Small intestine (tissue), 7 donors: ENCODE results near the gene ETV4. TPM values are rescaled to one million over a fixed set of nuclear protein-coding genes. Genes with fewer than 3 reads are reported as not detected.

Experiments used
- DNase-seq, 2 donors: peaks; one replicate each; pipeline versions ENCODE4 v3.0.0 to v3.0.0-alpha.2; 2013
- FAIRE-seq: peaks from 2 replicates; lab custom pipeline; 2012; peaks lifted over from hg19 to GRCh38; lab: Jason Lieb, UNC
- H3K27ac ChIP-seq, 3 donors: one replicate each; pipeline ENCODE4 v1.5.1; 2013; ENCODE audit warnings: low read length in 2 of 3, mild to moderate bottlenecking in 2 of 3, control low read depth in 1 of 3, inconsistent platforms in 1 of 3, low read depth in 1 of 3, moderate library complexity in 1 of 3
- H3K27me3 ChIP-seq, 3 donors: one replicate each; pipeline ENCODE4 v1.6.1; 2013; ENCODE audit warnings: low read length in 3 of 3, inconsistent platforms in 1 of 3; ENCODE audit not compliant: control insufficient read depth in 3 of 3, insufficient read depth in 3 of 3
- H3K36me3 ChIP-seq, 3 donors: one replicate each; pipeline ENCODE4 v1.6.1; 2013; ENCODE audit warnings: low read length in 3 of 3, inconsistent platforms in 1 of 3, low read depth in 1 of 3, mild to moderate bottlenecking in 1 of 3, moderate library complexity in 1 of 3; ENCODE audit not compliant: control insufficient read depth in 3 of 3, insufficient read depth in 2 of 3
- H3K4me1 ChIP-seq, 3 donors: one replicate each; pipeline ENCODE4 v1.6.1; 2013; ENCODE audit warnings: low read length in 2 of 3, inconsistent platforms in 1 of 3, low read depth in 1 of 3, mild to moderate bottlenecking in 1 of 3, moderate library complexity in 1 of 3; ENCODE audit not compliant: control insufficient read depth in 3 of 3, insufficient read depth in 2 of 3
- H3K4me3 ChIP-seq, 3 donors: one replicate each; pipeline ENCODE4 v1.5.1; 2013; ENCODE audit warnings: low read length in 3 of 3, control low read depth in 1 of 3, inconsistent platforms in 1 of 3, low read depth in 1 of 3, mild to moderate bottlenecking in 1 of 3, moderate library complexity in 1 of 3
- H3K9me3 ChIP-seq, 2 donors: one replicate each; pipeline ENCODE4 v1.6.1; 2013; ENCODE audit warnings: low read depth in 1 of 2, low read length in 1 of 2; ENCODE audit not compliant: control insufficient read depth in 2 of 2, insufficient read depth in 1 of 2
- WGBS, 3 donors: extraction: QIAGEN DNeasy Blood & Tissue Kit; methylation state at CpG; one replicate each; pipeline ENCODE4 v1.1.7; 2013; 5-methylcytosine and 5-hydroxymethylcytosine counted together
- polyA plus RNA-seq, 4 donors: library from polyadenylated mRNA; stranded (reverse) in 3 of 4; unstranded in 1 of 4; fragments of 200-250 nt in 3 of 4; fragments of 120-200 nt in 1 of 4; gene quantifications; one replicate each; pipeline versions ENCODE4 v1.2.1 to v1.2.3, GENCODE V29; 2013
- donor health status: healthy with polysubstance abuse.
- donor health status: control.
- donor health status: control.
- donor health status: Bipolar disorder and iron deficiency.
- donor health status: healthy.

The ETV4 gene
- polyA plus RNA-seq, 4 donors, result 1.3 to 16.4 (median 4.5) TPM

DNA sequence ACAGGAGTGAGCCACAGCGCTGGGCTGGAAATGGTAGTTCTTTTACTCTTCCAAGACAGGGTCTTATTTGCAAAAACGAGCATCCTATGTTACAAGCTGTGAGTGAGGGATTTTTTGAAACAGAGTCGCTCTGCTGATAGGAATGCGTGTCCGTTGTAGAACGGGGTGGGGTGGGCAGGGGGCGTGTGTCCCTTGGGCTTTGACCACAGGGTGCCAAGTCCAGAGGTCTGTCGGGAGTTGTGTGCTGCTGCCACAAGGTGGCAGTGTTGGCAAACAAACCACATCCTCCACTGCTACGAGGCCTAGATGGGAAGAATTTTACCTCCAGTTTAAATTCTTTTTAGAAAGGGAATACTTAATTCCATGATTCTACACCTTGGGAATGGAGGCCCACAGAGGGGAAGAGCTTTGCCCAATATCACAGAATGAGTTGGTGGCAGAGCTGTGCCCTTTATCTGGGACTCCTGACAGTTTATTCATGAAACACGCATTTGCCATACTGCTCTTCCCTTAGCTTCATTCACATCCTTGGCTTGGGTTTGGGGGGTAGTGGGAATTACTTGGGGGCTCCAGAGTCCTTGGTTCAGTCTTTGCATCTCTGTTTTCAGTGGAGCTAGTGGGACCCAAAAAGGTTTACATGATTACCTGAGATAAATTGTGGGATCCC lies 30.6 kb upstream of the ETV4 start:
- Histone ChIP-seq H3K4me1 (peaks cover 0 to 73% (median 3%) of the 10 kb centered on the region in 3 donors), H3K36me3 (no peaks in the 10 kb centered on the region), H3K27me3 (no peaks in the 10 kb centered on the region), H3K27ac (no peak overlapping the region), H3K4me3 (no peak overlapping the region), H3K9me3 (no peaks in the 10 kb centered on the region)
- 15 to 19% (median 16%) methylated on average over 10 of the region's 10 CpGs for WGBS, 3 donors
- FAIRE-seq (no peak), DNase-seq (peak; percentile 82 to 92)

DNA sequence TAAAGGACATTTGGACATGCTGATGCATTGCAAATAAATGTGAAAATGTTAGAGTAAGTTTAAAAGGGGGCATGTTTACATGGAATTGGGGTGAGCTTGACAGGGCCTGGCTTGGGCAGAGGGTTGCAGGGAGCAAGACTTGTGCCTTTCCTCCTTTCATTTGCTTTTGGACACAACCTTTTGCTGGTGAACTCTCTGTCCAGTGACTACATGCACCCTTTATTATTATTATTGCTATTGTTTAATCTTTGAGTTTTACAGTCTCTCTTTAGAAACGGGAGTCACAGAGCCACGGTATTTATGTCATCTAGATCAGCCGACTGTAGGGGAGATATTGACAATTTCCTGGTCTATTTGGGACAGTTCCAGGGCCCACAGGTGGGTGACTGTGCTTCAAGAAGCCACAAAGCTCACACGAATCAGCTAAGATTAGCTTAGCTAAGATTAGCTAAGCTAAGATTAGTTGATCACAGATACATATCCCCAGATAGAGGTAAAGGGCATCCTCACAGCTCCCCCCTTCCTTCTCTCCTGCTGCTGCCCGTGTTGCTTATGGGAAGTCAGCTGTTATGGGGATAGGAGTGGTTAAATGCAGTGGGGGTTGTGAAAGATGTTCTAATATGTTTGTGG lies 28.9 kb upstream of the ETV4 start:
- no peaks in the 10 kb centered on the region for H3K27me3 ChIP-seq
- no peak overlapping the region for H3K4me3 ChIP-seq
- 8 to 19% (median 10%) methylated on average over 5 of the region's 5 CpGs for WGBS, 3 donors
- H3K27ac ChIP-seq, result peak overlapping the region in 1 of 3 donors; percentile 73
- H3K36me3 ChIP-seq, result no peaks in the 10 kb centered on the region
- H3K9me3 ChIP-seq, result no peaks in the 10 kb centered on the region
- peaks cover 0 to 64% (median 3%) of the 10 kb centered on the region in 3 donors for H3K4me1 ChIP-seq
- DNase-seq, result peak in 1 of 2 donors; percentile 32
- FAIRE-seq, result no peak

DNA sequence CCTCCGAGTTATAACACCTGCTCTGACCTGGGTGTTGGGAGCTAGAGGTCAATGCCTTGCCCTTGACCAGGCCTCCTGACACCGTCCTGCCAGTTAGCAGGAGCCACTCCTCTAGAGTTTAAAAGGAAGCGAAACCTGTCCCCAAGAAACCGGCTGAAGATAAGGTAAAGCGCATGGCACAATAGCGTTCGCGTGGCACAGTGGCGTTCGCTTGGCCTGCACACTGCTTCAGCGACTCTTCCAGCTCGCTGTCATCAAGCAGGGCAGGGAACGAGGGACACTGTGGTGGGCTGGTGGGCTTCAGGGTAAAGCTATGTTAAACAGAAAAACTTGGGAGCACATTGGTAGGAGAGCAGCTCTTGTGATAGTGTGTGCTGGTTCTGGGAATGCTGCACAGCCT lies 28.2 kb upstream of the ETV4 start:
- Histone ChIP-seq H3K9me3 (no peaks in the 10 kb centered on the region), H3K36me3 (no peaks in the 10 kb centered on the region), H3K4me3 (no peak overlapping the region), H3K27ac (peak overlapping the region in 2 of 3 donors; percentile 73 to 75), H3K27me3 (no peaks in the 10 kb centered on the region), H3K4me1 (peaks cover 0 to 58% (median 2%) of the 10 kb centered on the region in 3 donors)
- FAIRE-seq (no peak), DNase-seq (peak; percentile 74 to 82)
- 10 to 59% (median 37%) methylated on average over 13 of the region's 13 CpGs for WGBS, 3 donors

DNA sequence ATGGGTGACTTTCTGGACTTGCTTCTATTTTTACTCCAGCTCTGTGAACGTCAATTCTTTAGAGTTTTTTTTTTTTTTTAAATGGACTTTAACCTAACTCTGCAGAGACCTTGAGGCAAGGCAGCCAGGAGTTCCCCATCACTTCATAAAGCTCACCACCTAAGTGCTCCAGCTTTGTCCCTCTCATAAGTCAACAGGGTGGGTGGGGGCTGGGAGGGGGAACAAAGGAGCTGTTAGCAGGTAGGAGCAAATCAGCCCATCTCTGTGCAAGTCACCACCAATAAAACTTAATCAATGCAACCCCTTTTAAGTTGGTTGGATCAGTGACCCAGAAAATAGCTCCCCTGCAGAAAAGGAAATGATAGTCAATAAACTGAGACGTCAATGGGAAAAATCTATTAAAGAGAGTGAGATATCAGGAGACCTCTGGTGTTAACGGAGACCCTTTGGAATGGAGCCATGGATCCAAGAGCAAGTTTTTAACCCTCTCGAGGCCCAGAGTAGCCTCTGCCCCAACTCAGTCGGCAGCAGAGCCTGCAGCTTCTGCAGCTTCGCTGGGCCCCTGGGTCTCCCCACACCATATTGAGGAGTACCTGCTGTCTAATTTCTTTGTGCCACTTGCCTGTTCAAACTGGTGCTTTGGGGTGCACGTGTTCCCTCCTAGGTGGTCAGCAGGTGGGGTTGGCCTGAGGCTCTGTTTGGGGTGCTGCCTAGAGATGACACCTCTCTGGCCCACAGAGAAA lies 27.6 kb upstream of the ETV4 start:
- WGBS, 3 donors, result 10 to 32% (median 29%) methylated on average over 7 of the region's 7 CpGs
- Histone ChIP-seq H3K4me3 (no peak overlapping the region), H3K27me3 (no peaks in the 10 kb centered on the region), H3K9me3 (no peaks in the 10 kb centered on the region), H3K36me3 (no peaks in the 10 kb centered on the region), H3K4me1 (peaks cover 0 to 52% (median 2%) of the 10 kb centered on the region in 3 donors), H3K27ac (peak overlapping the region in 2 of 3 donors; percentile 75)
- peak; percentile 66 to 85 for DNase-seq
- no peak for FAIRE-seq

DNA sequence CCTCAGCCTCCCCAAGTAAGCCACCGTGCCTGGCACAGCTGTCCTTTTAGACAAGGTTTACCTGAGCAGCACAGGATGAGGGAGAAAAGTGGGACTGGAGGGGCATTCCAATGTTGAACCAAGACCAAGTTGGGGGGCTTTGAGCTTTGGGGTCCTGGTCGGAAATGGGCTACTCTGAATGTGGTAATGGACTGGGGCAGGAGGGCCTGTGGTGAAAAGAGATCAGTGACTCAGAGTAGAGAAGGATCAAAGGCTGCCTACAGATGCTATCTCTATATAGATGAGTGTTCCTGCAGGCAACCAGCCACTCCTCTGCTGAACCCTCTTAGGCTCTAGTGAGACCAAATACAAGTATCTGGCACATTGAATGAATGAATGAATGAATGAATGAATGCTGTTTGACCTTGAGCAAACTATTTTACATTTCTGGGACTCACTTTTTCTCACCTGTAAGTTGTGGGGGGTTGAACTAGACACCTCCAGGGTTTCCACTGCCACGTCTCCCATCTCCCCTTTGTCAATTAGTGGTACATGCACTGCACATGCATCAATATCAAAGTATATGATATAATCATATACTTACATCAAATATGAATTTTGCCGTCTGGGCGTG lies 26.3 kb upstream of the ETV4 start:
- H3K9me3 ChIP-seq, result no peaks in the 10 kb centered on the region
- H3K4me3 ChIP-seq, result no peak overlapping the region
- FAIRE-seq (no peak), DNase-seq (peak; percentile 55 to 75)
- peak overlapping the region in 1 of 3 donors; percentile 75 for H3K27ac ChIP-seq
- H3K27me3 ChIP-seq, result no peaks in the 10 kb centered on the region
- H3K36me3 ChIP-seq, result no peaks in the 10 kb centered on the region
- WGBS, 3 donors, result 32 to 66% (median 45%) methylated on average over 5 of the region's 5 CpGs
- peaks cover 0 to 41% (median 2%) of the 10 kb centered on the region in 3 donors for H3K4me1 ChIP-seq

DNA sequence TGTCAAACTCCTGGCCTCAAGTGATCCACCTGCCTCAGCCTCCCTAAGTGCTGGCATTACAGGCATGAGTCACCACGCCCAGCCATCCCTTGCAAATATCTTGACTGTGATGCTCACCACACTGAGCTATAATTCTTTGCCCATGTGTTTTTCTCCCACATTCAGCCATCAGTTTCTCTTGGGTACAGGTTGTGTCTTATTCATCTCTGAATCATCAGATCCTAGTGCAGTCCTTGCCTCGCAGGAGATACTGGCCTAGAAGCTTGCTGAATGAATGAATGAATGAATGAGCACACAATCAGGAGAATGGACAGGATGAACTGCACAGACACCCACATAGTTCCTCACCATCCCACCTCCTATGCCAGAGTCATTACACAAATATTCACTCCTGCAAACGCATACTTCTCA lies 24.4 kb upstream of the ETV4 start:
- Histone ChIP-seq H3K9me3 (no peaks in the 10 kb centered on the region), H3K4me3 (no peak overlapping the region), H3K27me3 (no peaks in the 10 kb centered on the region), H3K27ac (no peak overlapping the region), H3K4me1 (peaks cover 0 to 30% (median 2%) of the 10 kb centered on the region in 3 donors), H3K36me3 (no peaks in the 10 kb centered on the region)
- DNase-seq (no peak), FAIRE-seq (no peak)
- WGBS, 3 donors, result 86 to 90% (median 86%) methylated on average over 3 of the region's 3 CpGs

GRCh38 chr17:43568506-43569082 lies 22.5 kb upstream of the ETV4 start:
- no peak for FAIRE-seq
- no peak overlapping the region for H3K27ac ChIP-seq
- H3K9me3 ChIP-seq, result no peaks in the 10 kb centered on the region
- no peaks in the 10 kb centered on the region for H3K36me3 ChIP-seq
- H3K4me3 ChIP-seq, result no peak overlapping the region
- peaks cover 0 to 3% (median 0%) of the 10 kb centered on the region in 3 donors for H3K27me3 ChIP-seq
- peaks cover 0 to 14% (median 0%) of the 10 kb centered on the region in 3 donors for H3K4me1 ChIP-seq
- 77 to 93% (median 90%) methylated on average over 5 of the region's 5 CpGs for WGBS, 3 donors
- DNase-seq, result no peak
